K562 (cell line): ENCODE results near the gene FOXP4. TPM values are rescaled to one million over a fixed set of nuclear protein-coding genes. Genes with fewer than 3 reads are reported as not detected.

ENCODE experiments used
- ATAC-seq: fragments of 200-7000 bp; cut with Tn5 transposase; 3 replicates; pipeline ENCODE4 v1.9.1; 2020; ENCODE audit warnings: moderate library complexity
- BruUV-seq: library from RNA; stranded (reverse); fragments of 400-500 nt; replicated peaks from 2 replicates; lab custom pipeline; 2021; lab: Mats Ljungman, UMichigan
- CTCF ChIA-PET: fragments of 300-600 bp; formaldehyde crosslinking; extraction: SDS; loops from one replicate; lab custom pipeline; 2021; ENCODE audit warnings: low intra/inter-chr PET ratio; lab: Yijun Ruan, JAX
- POLR2A ChIA-PET: fragments of 300-600, 350-650 bp; sonication (Branson Sonifier 250); formaldehyde crosslinking; extraction: SDS; loops from one replicate; lab custom pipeline; 2021; ENCODE audit warnings: antibody characterized with exemption, inconsistent platforms; lab: Yijun Ruan, JAX
- DNase-seq, 4 experiments: peaks; one replicate each; pipeline versions ENCODE4 v3.0.0 to v3.0.0-alpha.2; 2011 to 2018; ENCODE audit warnings: low spot score in 3 of 4, mixed read lengths in 3 of 4; ENCODE audit errors: extremely low read depth in 1 of 4
- FAIRE-seq: peaks from 2 replicates; lab custom pipeline; 2011; peaks lifted over from hg19 to GRCh38; lab: Jason Lieb, UNC
- H2AFZ ChIP-seq: 2 replicates; pipeline ENCODE4 v1.6.0; 2011; ENCODE audit warnings: low read depth, low read length, control low read depth, inconsistent platforms
- H3K27ac ChIP-seq: fragments of 200-600 bp; 3 replicates; pipeline ENCODE4 v1.8.0; 2011; ENCODE audit warnings: low read depth, mild to moderate bottlenecking, control low read depth, inconsistent platforms, low read length, moderate library complexity, mixed read lengths; ENCODE audit errors: extremely low read depth
- H3K27me3 ChIP-seq, 2 experiments: fragments of 300-600 bp in 1 of 2; 2 replicates in 1 of 2; 3 replicates in 1 of 2; pipeline versions ENCODE4 v1.6.0 to v1.8.0; 2011; ENCODE audit warnings: inconsistent platforms in 2 of 2, low read length in 2 of 2, mild to moderate bottlenecking in 1 of 2, mixed read lengths in 1 of 2, moderate library complexity in 1 of 2; ENCODE audit not compliant: control insufficient read depth in 2 of 2, insufficient read depth in 2 of 2
- H3K36me3 ChIP-seq: fragments of 300-600 bp; 3 replicates; pipeline ENCODE4 v1.8.0; 2011; ENCODE audit warnings: mild to moderate bottlenecking, low read length, inconsistent platforms; ENCODE audit not compliant: control insufficient read depth, insufficient read depth
- H3K4me1 ChIP-seq, 2 experiments: fragments of 200-600 bp in 1 of 2; replicated peaks in 1 of 2; 2 replicates in 1 of 2; 3 replicates in 1 of 2; pipeline versions ENCODE4 v1.5.1 to v1.8.0; 2011; ENCODE audit warnings: inconsistent platforms in 2 of 2, low read length in 2 of 2, mild to moderate bottlenecking in 1 of 2, mixed read lengths in 1 of 2, moderate library complexity in 1 of 2; ENCODE audit not compliant: control insufficient read depth in 2 of 2, insufficient read depth in 2 of 2
- H3K4me2 ChIP-seq: 2 replicates; pipeline ENCODE4 v1.6.1; 2011; ENCODE audit warnings: low read length, control low read depth, inconsistent platforms, mixed read lengths; ENCODE audit not compliant: insufficient read depth
- H3K4me3 ChIP-seq: fragments of 200-600 bp; sonication (generic), shearing (Covaris generic); 2 replicates; pipeline ENCODE4 v1.5.1; 2016; ENCODE audit warnings: control low read depth, inconsistent platforms
- H3K79me2 ChIP-seq: fragments of 200-600 bp; 3 replicates; pipeline ENCODE4 v1.8.0; 2011; ENCODE audit warnings: low read length, inconsistent platforms; ENCODE audit not compliant: control insufficient read depth, insufficient read depth
- H3K9ac ChIP-seq, 2 experiments: 2 replicates each; pipeline versions ENCODE4 v1.6.0 to v1.6.1; 2011; ENCODE audit warnings: low read depth in 2 of 2, low read length in 2 of 2, control low read depth in 1 of 2, inconsistent platforms in 1 of 2, mild to moderate bottlenecking in 1 of 2, mixed read lengths in 1 of 2; ENCODE audit not compliant: insufficient read depth in 1 of 2
- H3K9me1 ChIP-seq: one replicate; pipeline ENCODE4 v1.6.0; 2011; ENCODE audit warnings: inconsistent platforms, mild to moderate bottlenecking, low read length, moderate library complexity; ENCODE audit not compliant: control insufficient read depth, insufficient read depth
- H3K9me3 ChIP-seq: replicated peaks from 2 replicates; pipeline ENCODE4 v1.5.1; 2011; ENCODE audit warnings: low read depth, low read length, inconsistent platforms; ENCODE audit not compliant: control insufficient read depth, insufficient read depth
- H4K20me1 ChIP-seq: replicated peaks from 2 replicates; pipeline ENCODE4 v1.6.1; 2011; ENCODE audit warnings: low read length, inconsistent platforms, mixed read lengths; ENCODE audit not compliant: control insufficient read depth, insufficient read depth
- ATF3 ChIP-seq, 2 experiments: fragments of 450-650 bp in 1 of 2; sonication (generic) in 1 of 2; formaldehyde crosslinking in 1 of 2; IDR thresholded peaks in 1 of 2; conservative IDR thresholded peaks in 1 of 2; 2 replicates each; pipeline versions ENCODE4 v1.6.1 to v1.8.1; 2016 to 2023; ENCODE audit warnings: mild to moderate bottlenecking in 2 of 2, moderate library complexity in 2 of 2, inconsistent platforms in 1 of 2, missing genetic modification reagents in 1 of 2
- CHD1 ChIP-seq: fragments of 200-600 bp; sonication (generic); IDR thresholded peaks from one replicate; pipeline ENCODE4 v1.6.1; 2012; ENCODE audit warnings: mild to moderate bottlenecking, moderate library complexity, low read length, inconsistent platforms
- CTCF ChIP-seq, 3 experiments: IDR thresholded peaks in 2 of 3; conservative IDR thresholded peaks in 1 of 3; 2 replicates each; pipeline ENCODE4 v1.5.1; 2011 to 2012; ENCODE audit warnings: low read length in 3 of 3, mild to moderate bottlenecking in 3 of 3, control low read depth in 2 of 3, improper control_type of control experiment in 1 of 3, inconsistent platforms in 1 of 3, low read depth in 1 of 3, mixed read lengths in 1 of 3, moderate library complexity in 1 of 3; ENCODE audit not compliant: insufficient read depth in 2 of 3
- GATAD2B ChIP-seq: fragments of 450-650 bp; IDR thresholded peaks from 2 replicates; pipeline ENCODE4 v1.6.1; 2017; ENCODE audit warnings: mild to moderate bottlenecking, borderline replicate concordance
- HNRNPLL ChIP-seq: fragments of 200-400 bp; formaldehyde crosslinking; IDR thresholded peaks from 2 replicates; pipeline ENCODE4 v1.6.1; 2017; ENCODE audit warnings: low read length, low read depth, mild to moderate bottlenecking; ENCODE audit not compliant: poor library complexity, severe bottlenecking
- NFE2 ChIP-seq: IDR thresholded peaks from 2 replicates; pipeline ENCODE4 v1.6.1; 2014; ENCODE audit warnings: antibody characterized with exemption, low read depth
- POLR2AphosphoS5 ChIP-seq: IDR thresholded peaks from 2 replicates; pipeline ENCODE4 v1.6.1; 2011; ENCODE audit warnings: mild to moderate bottlenecking, low read depth, low read length, moderate library complexity; ENCODE audit not compliant: control insufficient read depth, insufficient read depth
- POLR3A ChIP-seq: IDR thresholded peaks from 2 replicates; pipeline ENCODE4 v1.6.1; 2011; ENCODE audit warnings: borderline replicate concordance, mild to moderate bottlenecking, moderate library complexity; ENCODE audit not compliant: insufficient read length, insufficient read depth; ENCODE audit errors: extremely low read depth
- PURB ChIP-seq: sonication (generic); formaldehyde crosslinking; IDR thresholded peaks from 2 replicates; pipeline ENCODE4 v1.9.0; 2021; ENCODE audit warnings: low read depth, mild to moderate bottlenecking, missing genetic modification reagents
- RBM17 ChIP-seq: fragments of 200-400 bp; formaldehyde crosslinking; IDR thresholded peaks from 2 replicates; pipeline ENCODE4 v1.6.1; 2017; ENCODE audit warnings: low read depth, mild to moderate bottlenecking, low read length, borderline replicate concordance
- SMAD3 ChIP-seq: fragments of 450-650 bp; formaldehyde crosslinking; conservative IDR thresholded peaks from 2 replicates; pipeline ENCODE4 v1.4.0; 2020; ENCODE audit warnings: mild to moderate bottlenecking
- SRSF9 ChIP-seq: fragments of 200-400 bp; formaldehyde crosslinking; IDR thresholded peaks from 2 replicates; pipeline ENCODE4 v1.6.1; 2017; ENCODE audit warnings: low read depth, low read length, borderline replicate concordance
- TAF15 ChIP-seq: fragments of 200-400 bp; formaldehyde crosslinking; IDR thresholded peaks from 2 replicates; pipeline ENCODE4 v1.6.1; 2017; ENCODE audit warnings: mild to moderate bottlenecking, low read depth, low read length, moderate library complexity
- ZNF140 ChIP-seq: fragments of 250-450 bp; sonication (Bioruptor Pico); IDR thresholded peaks from 2 replicates; pipeline ENCODE4 v1.8.0; 2021; ENCODE audit warnings: moderate library complexity, mild to moderate bottlenecking, inconsistent platforms
- ZNF184 ChIP-seq: sonication (generic); formaldehyde crosslinking; IDR thresholded peaks from 2 replicates; pipeline ENCODE4 v1.5.0; 2020; ENCODE audit warnings: missing genetic modification reagents
- ZNF655 ChIP-seq: fragments of 250-450 bp; sonication (Bioruptor Pico); IDR thresholded peaks from 2 replicates; pipeline ENCODE4 v1.5.0; 2021
- WGBS: fragments of 100-300 bp; shearing (Covaris generic); methylation state at CpG from one replicate; pipeline ENCODE4 v1.1.6; 2016; ENCODE audit warnings: low coverage, mixed read lengths; ENCODE audit not compliant: insufficient coverage; ENCODE audit errors: missing lambda C conversion rate; 5-methylcytosine and 5-hydroxymethylcytosine counted together
- in situ Hi-C: fragments of 300-500 bp; cut with MboI; formaldehyde crosslinking; loops from 4 replicates; pipeline ENCODE4 v1.15.0; 2018; ENCODE audit warnings: inconsistent platforms, mixed read lengths
- intact Hi-C: fragments of 100-400 bp; cut with micrococcal nuclease; formaldehyde crosslinking; loops from 2 replicates; pipeline ENCODE4 v1.14.2; 2022
- polyA plus RNA-seq, 8 experiments: library from polyadenylated mRNA; depleted of rRNA in 4 of 8; stranded (reverse) in 5 of 8; unstranded in 3 of 8; fragments of >200 nt; fragmentation: Nextera tagmentation in 2 of 8; fragmentation: Illumina TruSeq in 1 of 8; extraction: Ambion mirVana in 2 of 8; extraction: Trizol in 1 of 8; gene quantifications; 2 replicates each; pipeline versions ENCODE4 v1.2.1 to v1.2.3, GENCODE V29; 2011 to 2014; ENCODE audit warnings: inconsistent platforms in 1 of 8, missing spikeins in 1 of 8
- total RNA-seq, 7 experiments: library from RNA; depleted of rRNA in 6 of 7; stranded (reverse); fragments of >200 nt in 6 of 7; fragmentation: Illumina TruSeq in 2 of 7; extraction: Trizol in 2 of 7; gene quantifications; 2 replicates each; pipeline versions ENCODE4 v1.2.1 to v1.2.3, GENCODE V29; 2011 to 2021; ENCODE audit warnings: low replicate concordance in 1 of 7
- TF ChIP-seq, protein P1 (sequence below): fragments of 450-650 bp; formaldehyde crosslinking; IDR thresholded peaks from 2 replicates; pipeline ENCODE4 v1.4.0; 2022; ENCODE audit warnings: missing genetic modification characterization

FOXP4 gene
- total and polyA plus RNA-seq, 9 of the 15 experiments (the other 6 are each of a cell fraction or from before 2014, with no cell fraction given): 0.11 to 29.4 (median 2.3) TPM

- FAIRE-seq: no peak
- H3K9me3 ChIP-seq: no peaks in the 10 kb centered on the region
- no peak overlapping the region for H3K4me2 ChIP-seq
- no peak overlapping the region for H3K27ac ChIP-seq
- no peaks in the 10 kb centered on the region for H3K9me1 ChIP-seq
- H3K4me1 ChIP-seq: peaks cover 0 to 5% of the 10 kb centered on the region in 2 experiments; a peak in 2 of 5 replicates
- H4K20me1 ChIP-seq: peaks cover 8% of the 10 kb centered on the region; the same call in 1 of the 2 replicates
- 90% methylated on average over 6 of the region's 6 CpGs for WGBS
- ChIA-PET POLR2A (interaction anchor here (0.8 kb wide), 1 partner anchor 255 kb away, joined by 4 read pairs; no protein-coding TSS in a partner anchor), CTCF (no interaction called here)
- no peak for ATAC-seq
- BruUV-seq: no TSS peak
- no peaks in the 10 kb centered on the region for H3K79me2 ChIP-seq
- H3K36me3 ChIP-seq: peaks cover 51% of the 10 kb centered on the region; the same call in 2 of the 3 replicates
- in situ Hi-C loops: no loop called here
- H2AFZ ChIP-seq: no peak overlapping the region
- H3K4me3 ChIP-seq: no peak overlapping the region
- intact Hi-C loops: no loop called here
- H3K9ac ChIP-seq: no peak overlapping the region
- H3K27me3 ChIP-seq: no peaks in the 10 kb centered on the region
- no peak for DNase-seq
- TF ChIP-seq POLR3A (no peak), RBM17 (no peak), ATF3 (IDR thresholded peaks at IDR 0.05) (no peak), ATF3 (CRISPR knock-in tag; conservative IDR thresholded peaks at IDR 0.05) (no peak), NFE2 (no peak), SMAD3 (CRISPR knock-in tag) (no peak), HNRNPLL (no peak), GATAD2B (no peak), ZNF184 (CRISPR knock-in tag) (no peak), ZNF140 (no peak), CTCF (IDR thresholded peaks at IDR 0.05 in 2 of 3, conservative IDR thresholded peaks at IDR 0.05 in 1 of 3; ENCODE audit: insufficient read depth in 2 of 3, low read depth in 1 of 3, low read length in 3 of 3) (no peak), CHD1 (no peak), POLR2AphosphoS5 (no peak), TAF15 (no peak), SRSF9 (no peak), PURB (CRISPR knock-in tag) (no peak), ZNF655 (no peak)
- TF ChIP-seq, protein P1, sequence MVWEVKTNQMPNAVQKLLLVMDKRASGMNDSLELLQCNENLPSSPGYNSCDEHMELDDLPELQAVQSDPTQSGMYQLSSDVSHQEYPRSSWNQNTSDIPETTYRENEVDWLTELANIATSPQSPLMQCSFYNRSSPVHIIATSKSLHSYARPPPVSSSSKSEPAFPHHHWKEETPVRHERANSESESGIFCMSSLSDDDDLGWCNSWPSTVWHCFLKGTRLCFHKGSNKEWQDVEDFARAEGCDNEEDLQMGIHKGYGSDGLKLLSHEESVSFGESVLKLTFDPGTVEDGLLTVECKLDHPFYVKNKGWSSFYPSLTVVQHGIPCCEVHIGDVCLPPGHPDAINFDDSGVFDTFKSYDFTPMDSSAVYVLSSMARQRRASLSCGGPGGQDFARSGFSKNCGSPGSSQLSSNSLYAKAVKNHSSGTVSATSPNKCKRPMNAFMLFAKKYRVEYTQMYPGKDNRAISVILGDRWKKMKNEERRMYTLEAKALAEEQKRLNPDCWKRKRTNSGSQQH (CRISPR knock-in tag): no peak
Measured at GRCh38 chr6:41568202-41568584, 22.0 kb downstream of the FOXP4 start.
